Suprapubic skin (tissue), 4 donors: ENCODE measurements around the gene DOK5. TPM values are rescaled to one million over a fixed set of nuclear protein-coding genes. Genes with fewer than 3 reads are reported as not detected.

Experiments
- DNase-seq, 2 donors: peaks; one replicate each; pipeline ENCODE4 v3.0.0-alpha.2; 2019; ENCODE audit warnings: low spot score in 2 of 2
- H3K27ac ChIP-seq: fragments of 200-600 bp; sonication (generic); one replicate; pipeline ENCODE4 v1.5.1; 2019
- H3K27me3 ChIP-seq: fragments of 200-600 bp; sonication (generic); one replicate; pipeline ENCODE4 v1.5.1; 2019
- H3K36me3 ChIP-seq: fragments of 200-600 bp; sonication (generic); one replicate; pipeline ENCODE4 v1.5.1; 2019
- H3K4me1 ChIP-seq: fragments of 200-600 bp; sonication (generic); one replicate; pipeline ENCODE4 v1.5.1; 2019
- H3K4me3 ChIP-seq: fragments of 200-600 bp; sonication (generic); one replicate; pipeline ENCODE4 v1.5.1; 2019; ENCODE audit warnings: mild to moderate bottlenecking
- H3K9me3 ChIP-seq: fragments of 200-600 bp; sonication (generic); one replicate; pipeline ENCODE4 v1.5.1; 2019
- CTCF ChIP-seq, 2 donors: fragments of 200-600 bp in 1 of 2; fragments of 450-650 bp in 1 of 2; sonication (generic) in 1 of 2; IDR thresholded peaks; one replicate each; pipeline ENCODE4 v1.5.1; 2016 to 2019; ENCODE audit warnings: antibody characterized with exemption in 2 of 2, mild to moderate bottlenecking in 1 of 2, moderate library complexity in 1 of 2
- EP300 ChIP-seq: sonication (generic); formaldehyde crosslinking; IDR thresholded peaks from one replicate; pipeline ENCODE4 v1.6.1; 2017; ENCODE audit warnings: antibody characterized with exemption
- POLR2A ChIP-seq, 2 donors: fragments of 450-650 bp; IDR thresholded peaks; one replicate each; pipeline ENCODE4 v1.6.1; 2017; ENCODE audit warnings: antibody characterized with exemption in 2 of 2, mild to moderate bottlenecking in 2 of 2, moderate library complexity in 2 of 2
- POLR2AphosphoS5 ChIP-seq, 3 donors: sonication (generic); formaldehyde crosslinking; IDR thresholded peaks; one replicate each; pipeline ENCODE4 v1.6.1; 2017; ENCODE audit warnings: antibody characterized with exemption in 3 of 3
- whole genome bisulfite sequencing: methylation state at CpG from one replicate; pipeline ENCODE4 v1.1.5; 2018; 5-methylcytosine and 5-hydroxymethylcytosine counted together
- total RNA-seq, 4 donors: library from RNA; depleted of rRNA; stranded (reverse); fragments of >200 nt; gene quantifications; one replicate each; pipeline ENCODE4 v1.1.0, GENCODE V29; 2016

The DOK5 gene
- total RNA-seq, 4 donors from 2014 or later, result 0.23 to 1.2 (median 0.89) TPM; not detected in 1

GRCh38 chr20:54625497-54625896, 150.1 kb downstream of the DOK5 start:
- no peak for DNase-seq
- Histone ChIP-seq H3K4me1 (peaks cover 12% of the 10 kb centered on the region), H3K27ac (no peak overlapping the region), H3K4me3 (no peak overlapping the region), H3K9me3 (no peaks in the 10 kb centered on the region), H3K36me3 (no peaks in the 10 kb centered on the region), H3K27me3 (no peaks in the 10 kb centered on the region)
- TF ChIP-seq POLR2A (IDR thresholded peaks at IDR 0.05) (no peak), EP300 (no peak), POLR2AphosphoS5 (IDR thresholded peaks at IDR 0.05) (no peak), CTCF (IDR thresholded peaks at IDR 0.05) (no peak)
- WGBS, result 35% methylated on average over 1 of the region's 1 CpG

GRCh38 chr20:54626126-54626525, 150.7 kb downstream of the DOK5 start:
- H3K4me3 ChIP-seq, result no peak overlapping the region
- no peaks in the 10 kb centered on the region for H3K27me3 ChIP-seq
- no peak for DNase-seq
- 94% methylated on average over 5 of the region's 5 CpGs for WGBS
- H3K9me3 ChIP-seq, result no peaks in the 10 kb centered on the region
- peaks cover 12% of the 10 kb centered on the region for H3K4me1 ChIP-seq
- no peak for TF ChIP-seq POLR2A (IDR thresholded peaks at IDR 0.05)
- no peak for TF ChIP-seq EP300
- no peak overlapping the region for H3K27ac ChIP-seq
- H3K36me3 ChIP-seq, result no peaks in the 10 kb centered on the region

- H3K4me3 ChIP-seq, result no peak overlapping the region
- WGBS, result 88% methylated on average over 4 of the region's 4 CpGs
- no peak for TF ChIP-seq POLR2AphosphoS5 (IDR thresholded peaks at IDR 0.05)
These were observed 154.2 kb downstream of the DOK5 start for GRCh38 chr20:54629632-54630031.

GRCh38 chr20:54630582-54630981, 155.2 kb downstream of the DOK5 start:
- no peak for TF ChIP-seq CTCF (IDR thresholded peaks at IDR 0.05)
- no peak for TF ChIP-seq POLR2A (IDR thresholded peaks at IDR 0.05)
- no peak for TF ChIP-seq POLR2AphosphoS5 (IDR thresholded peaks at IDR 0.05)
- no peak for TF ChIP-seq EP300
- H3K27ac ChIP-seq, result no peak overlapping the region
- DNase-seq, result no peak
- no peak overlapping the region for H3K4me3 ChIP-seq
- WGBS, result 78% methylated on average over 4 of the region's 4 CpGs
- H3K36me3 ChIP-seq, result no peaks in the 10 kb centered on the region
- H3K4me1 ChIP-seq, result no peaks in the 10 kb centered on the region
- no peaks in the 10 kb centered on the region for H3K9me3 ChIP-seq
- no peaks in the 10 kb centered on the region for H3K27me3 ChIP-seq

More at GRCh38 chr20:54629632-54630031, 154.2 kb downstream of the DOK5 start:
- Histone ChIP-seq H3K9me3 (no peaks in the 10 kb centered on the region), H3K4me1 (no peaks in the 10 kb centered on the region), H3K27ac (no peak overlapping the region), H3K36me3 (no peaks in the 10 kb centered on the region), H3K27me3 (no peaks in the 10 kb centered on the region)
- no peak for DNase-seq

GRCh38 chr20:54631059-54631458, 155.7 kb downstream of the DOK5 start:
- Histone ChIP-seq H3K27me3 (no peaks in the 10 kb centered on the region), H3K36me3 (no peaks in the 10 kb centered on the region), H3K4me1 (no peaks in the 10 kb centered on the region), H3K27ac (no peak overlapping the region), H3K9me3 (no peaks in the 10 kb centered on the region), H3K4me3 (no peak overlapping the region)
- WGBS, result 93% methylated on average over 3 of the region's 3 CpGs
- no peak for TF ChIP-seq POLR2A (IDR thresholded peaks at IDR 0.05)
- TF ChIP-seq CTCF (IDR thresholded peaks at IDR 0.05), result no peak
- TF ChIP-seq POLR2AphosphoS5 (IDR thresholded peaks at IDR 0.05), result no peak
- no peak for TF ChIP-seq EP300
- DNase-seq, result no peak

- Histone ChIP-seq H3K9me3 (no peaks in the 10 kb centered on the region), H3K4me3 (no peak overlapping the region), H3K27ac (no peak overlapping the region), H3K36me3 (no peaks in the 10 kb centered on the region), H3K27me3 (no peaks in the 10 kb centered on the region), H3K4me1 (no peaks in the 10 kb centered on the region)
- no peak for DNase-seq
- 72% methylated on average over 13 of the region's 13 CpGs for WGBS
- TF ChIP-seq POLR2AphosphoS5 (IDR thresholded peaks at IDR 0.05) (no peak), EP300 (no peak), CTCF (IDR thresholded peaks at IDR 0.05) (no peak), POLR2A (IDR thresholded peaks at IDR 0.05) (no peak)
These were observed 158.3 kb downstream of the DOK5 start for GRCh38 chr20:54633374-54634355.
